WTC11 (cell line): ENCODE results near the gene CHD3.

Experiments
- CREB1 ChIP-seq: sonication (generic); formaldehyde crosslinking; IDR thresholded peaks from 2 replicates; pipeline ENCODE4 v1.8.0; 2023; ENCODE audit warnings: mild to moderate bottlenecking, missing genetic modification reagents
- JUN ChIP-seq: sonication (generic); formaldehyde crosslinking; IDR thresholded peaks from 2 replicates; pipeline ENCODE4 v1.8.0; 2023; ENCODE audit warnings: mild to moderate bottlenecking, missing genetic modification reagents
- SMAD4 ChIP-seq: sonication (generic); formaldehyde crosslinking; IDR thresholded peaks from 2 replicates; pipeline ENCODE4 v1.8.0; 2022; ENCODE audit warnings: mild to moderate bottlenecking, missing genetic modification reagents
- TCF7 ChIP-seq: sonication (generic); formaldehyde crosslinking; IDR thresholded peaks from 2 replicates; pipeline ENCODE4 v1.8.0; 2022; ENCODE audit warnings: mild to moderate bottlenecking, low read depth, missing genetic modification reagents, moderate library complexity
- TEAD4 ChIP-seq: sonication (generic); formaldehyde crosslinking; IDR thresholded peaks from 2 replicates; pipeline ENCODE4 v1.8.0; 2022; ENCODE audit warnings: mild to moderate bottlenecking, missing genetic modification reagents
- ZNF423 ChIP-seq: fragments of 250-450 bp; sonication (Bioruptor Pico); IDR thresholded peaks from 2 replicates; pipeline ENCODE4 v2.1.2; 2022; ENCODE audit warnings: mild to moderate bottlenecking, moderate library complexity
- TF ChIP-seq, protein P1 (sequence below): fragments of 200-600 bp; IDR thresholded peaks from 2 replicates; pipeline ENCODE4 v1.8.0; 2022; ENCODE audit warnings: antibody characterized with exemption
- TF ChIP-seq, protein P2 (sequence below): sonication (generic); formaldehyde crosslinking; IDR thresholded peaks from 2 replicates; pipeline ENCODE4 v1.8.1; 2023; ENCODE audit warnings: mild to moderate bottlenecking, moderate library complexity, missing genetic modification reagents
- TF ChIP-seq, protein P3 (sequence below): sonication (generic); formaldehyde crosslinking; IDR thresholded peaks from 2 replicates; pipeline ENCODE4 v1.8.1; 2023; ENCODE audit warnings: mild to moderate bottlenecking, missing genetic modification reagents, moderate library complexity

DNA sequence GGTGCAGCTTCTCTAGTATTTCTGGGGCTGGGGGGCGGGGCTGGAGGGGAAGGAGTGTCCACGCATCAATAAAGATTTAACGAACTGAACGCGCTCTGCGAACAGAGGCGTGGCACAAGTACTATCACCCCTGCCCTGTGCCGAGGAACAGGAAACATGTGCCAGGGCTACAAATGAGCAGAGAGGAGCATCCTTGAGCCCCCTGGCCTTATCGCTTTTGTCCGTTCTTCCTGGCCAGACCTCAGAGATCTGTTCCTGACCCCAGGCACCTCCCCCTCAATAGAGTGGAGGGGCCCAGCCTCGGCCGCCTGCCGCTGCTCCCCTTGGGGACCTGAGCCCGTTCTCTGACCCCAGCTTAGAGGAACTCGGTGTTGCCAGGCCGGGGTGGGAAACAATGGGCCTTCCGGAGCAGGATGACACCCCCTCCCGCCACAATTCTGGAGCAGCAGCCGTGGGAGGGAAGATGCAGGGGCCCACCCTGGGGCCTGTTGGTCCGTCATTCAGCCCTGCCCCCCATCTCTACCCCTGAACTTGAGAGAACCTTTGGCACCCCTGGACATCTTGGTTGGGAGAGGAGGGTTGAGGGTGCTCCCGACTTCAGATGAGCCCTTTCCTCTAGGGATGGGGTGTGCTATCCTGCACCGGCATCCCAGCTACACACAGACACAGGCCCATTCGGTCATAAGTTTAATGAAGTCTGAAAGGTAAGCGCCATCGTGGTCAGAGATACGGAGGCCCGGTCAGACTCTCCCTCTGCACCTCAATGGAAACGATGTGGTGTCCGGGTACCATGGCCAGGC lies 32.4 kb upstream of the CHD3 start:
- TF ChIP-seq, protein P1, sequence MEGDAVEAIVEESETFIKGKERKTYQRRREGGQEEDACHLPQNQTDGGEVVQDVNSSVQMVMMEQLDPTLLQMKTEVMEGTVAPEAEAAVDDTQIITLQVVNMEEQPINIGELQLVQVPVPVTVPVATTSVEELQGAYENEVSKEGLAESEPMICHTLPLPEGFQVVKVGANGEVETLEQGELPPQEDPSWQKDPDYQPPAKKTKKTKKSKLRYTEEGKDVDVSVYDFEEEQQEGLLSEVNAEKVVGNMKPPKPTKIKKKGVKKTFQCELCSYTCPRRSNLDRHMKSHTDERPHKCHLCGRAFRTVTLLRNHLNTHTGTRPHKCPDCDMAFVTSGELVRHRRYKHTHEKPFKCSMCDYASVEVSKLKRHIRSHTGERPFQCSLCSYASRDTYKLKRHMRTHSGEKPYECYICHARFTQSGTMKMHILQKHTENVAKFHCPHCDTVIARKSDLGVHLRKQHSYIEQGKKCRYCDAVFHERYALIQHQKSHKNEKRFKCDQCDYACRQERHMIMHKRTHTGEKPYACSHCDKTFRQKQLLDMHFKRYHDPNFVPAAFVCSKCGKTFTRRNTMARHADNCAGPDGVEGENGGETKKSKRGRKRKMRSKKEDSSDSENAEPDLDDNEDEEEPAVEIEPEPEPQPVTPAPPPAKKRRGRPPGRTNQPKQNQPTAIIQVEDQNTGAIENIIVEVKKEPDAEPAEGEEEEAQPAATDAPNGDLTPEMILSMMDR = no peak
- no peak for TF ChIP-seq ZNF423 (CRISPR knock-in tag)
- no peak for TF ChIP-seq SMAD4
- TF ChIP-seq JUN (CRISPR knock-in tag) = no peak
- TF ChIP-seq, protein P2, sequence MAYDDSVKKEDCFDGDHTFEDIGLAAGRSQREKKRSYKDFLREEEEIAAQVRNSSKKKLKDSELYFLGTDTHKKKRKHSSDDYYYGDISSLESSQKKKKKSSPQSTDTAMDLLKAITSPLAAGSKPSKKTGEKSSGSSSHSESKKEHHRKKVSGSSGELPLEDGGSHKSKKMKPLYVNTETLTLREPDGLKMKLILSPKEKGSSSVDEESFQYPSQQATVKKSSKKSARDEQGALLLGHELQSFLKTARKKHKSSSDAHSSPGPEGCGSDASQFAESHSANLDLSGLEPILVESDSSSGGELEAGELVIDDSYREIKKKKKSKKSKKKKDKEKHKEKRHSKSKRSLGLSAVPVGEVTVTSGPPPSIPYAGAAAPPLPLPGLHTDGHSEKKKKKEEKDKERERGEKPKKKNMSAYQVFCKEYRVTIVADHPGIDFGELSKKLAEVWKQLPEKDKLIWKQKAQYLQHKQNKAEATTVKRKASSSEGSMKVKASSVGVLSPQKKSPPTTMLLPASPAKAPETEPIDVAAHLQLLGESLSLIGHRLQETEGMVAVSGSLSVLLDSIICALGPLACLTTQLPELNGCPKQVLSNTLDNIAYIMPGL (CRISPR knock-in tag) = no peak
- no peak for TF ChIP-seq CREB1 (CRISPR knock-in tag)
- TF ChIP-seq, protein P3, sequence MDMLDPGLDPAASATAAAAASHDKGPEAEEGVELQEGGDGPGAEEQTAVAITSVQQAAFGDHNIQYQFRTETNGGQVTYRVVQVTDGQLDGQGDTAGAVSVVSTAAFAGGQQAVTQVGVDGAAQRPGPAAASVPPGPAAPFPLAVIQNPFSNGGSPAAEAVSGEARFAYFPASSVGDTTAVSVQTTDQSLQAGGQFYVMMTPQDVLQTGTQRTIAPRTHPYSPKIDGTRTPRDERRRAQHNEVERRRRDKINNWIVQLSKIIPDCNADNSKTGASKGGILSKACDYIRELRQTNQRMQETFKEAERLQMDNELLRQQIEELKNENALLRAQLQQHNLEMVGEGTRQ (CRISPR knock-in tag) = no peak
- TF ChIP-seq TCF7 (CRISPR knock-in tag) = no peak
- no peak for TF ChIP-seq TEAD4
